22Rv1 (cell line): ENCODE results near the gene KIAA2012.

ENCODE experiments used
- H3K27ac ChIP-seq: fragments of 450-650 bp; 2 replicates; pipeline ENCODE4 v1.5.1; 2017
- CTCF ChIP-seq: fragments of 450-650 bp; IDR thresholded peaks from 2 replicates; pipeline ENCODE4 v1.5.1; 2017; ENCODE audit warnings: mild to moderate bottlenecking
- ZFX ChIP-seq: fragments of 450-650 bp; IDR thresholded peaks from 2 replicates; pipeline ENCODE4 v1.6.1; 2017; ENCODE audit warnings: antibody characterized with exemption, borderline replicate concordance

The KIAA2012 gene

DNA sequence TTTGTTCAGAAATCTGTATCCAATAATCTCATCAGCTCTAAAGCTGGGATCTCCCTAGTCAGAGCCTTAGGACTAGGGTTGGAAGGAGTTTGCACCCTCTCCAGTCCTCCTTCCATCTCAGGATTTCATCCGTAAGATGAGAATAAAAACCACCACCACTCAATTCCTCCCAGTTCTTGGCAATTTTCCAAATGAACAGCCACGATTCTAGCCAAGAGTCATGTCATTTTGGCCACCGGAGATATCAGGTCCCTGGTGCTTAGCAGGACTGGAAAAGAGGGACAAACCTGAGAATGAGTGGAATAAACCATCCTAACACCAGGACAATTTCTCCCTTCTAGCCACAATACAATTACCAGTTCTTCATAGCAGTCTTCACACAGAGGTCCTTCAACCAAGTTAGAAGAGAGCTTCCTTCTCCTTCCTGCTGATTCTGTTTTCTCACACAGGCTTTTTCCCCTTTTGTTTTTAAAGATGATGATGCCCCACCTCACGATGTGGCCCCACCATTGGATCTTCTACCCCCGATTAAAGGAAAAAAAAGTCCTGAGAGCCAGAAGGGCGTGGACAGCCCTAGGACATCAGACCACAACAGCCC lies 36.2 kb downstream of the KIAA2012 start:
- no peak overlapping the region for H3K27ac ChIP-seq

GRCh38 chr2:202109737-202110184 lies 36.7 kb downstream of the KIAA2012 start:
- H3K27ac ChIP-seq, result no peak overlapping the region
- TF ChIP-seq CTCF (no peak), ZFX (no peak)

More for the DNA sequence above, 36.2 kb downstream of the KIAA2012 start:
- no peak for TF ChIP-seq ZFX
- no peak for TF ChIP-seq CTCF

DNA sequence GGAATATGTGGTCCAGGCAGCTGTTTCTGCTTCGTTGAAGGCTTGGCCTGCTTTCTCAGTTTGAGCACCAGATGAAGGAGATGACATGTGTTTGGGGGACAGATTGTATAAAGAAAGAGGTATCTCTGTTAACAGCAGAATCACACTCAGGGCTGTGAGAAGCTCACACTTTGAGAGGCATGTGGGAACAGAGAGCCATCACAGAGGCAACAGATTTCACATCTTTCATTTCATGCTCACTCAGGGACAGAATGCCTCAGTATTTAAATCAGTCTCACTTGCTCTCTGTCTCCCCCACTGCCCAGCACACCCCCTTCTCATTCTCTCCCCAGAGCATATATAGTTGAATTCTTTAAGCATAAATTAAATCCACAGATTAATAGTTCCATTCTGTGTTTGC lies 37.4 kb downstream of the KIAA2012 start:
- no peak overlapping the region for H3K27ac ChIP-seq
- no peak for TF ChIP-seq CTCF
- no peak for TF ChIP-seq ZFX

DNA sequence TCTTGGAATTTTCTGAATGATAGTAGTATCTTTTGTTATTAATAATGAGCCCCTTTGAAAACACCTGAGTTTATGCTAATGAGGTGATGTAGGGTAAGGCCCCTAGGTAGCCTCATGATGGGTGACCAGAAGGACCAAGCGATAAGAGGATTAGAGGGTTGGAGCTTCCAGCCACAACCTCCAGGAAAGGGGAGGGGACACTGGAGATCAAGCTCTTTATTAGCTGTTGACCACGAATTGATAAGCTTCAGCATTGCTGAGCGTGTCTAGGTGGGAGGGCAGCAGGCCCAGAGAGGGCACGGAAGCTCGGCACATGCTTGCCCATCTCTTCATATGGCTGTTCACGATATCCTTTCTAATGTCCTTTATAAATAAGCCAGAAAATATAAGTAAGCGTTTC lies 39.0 kb downstream of the KIAA2012 start:
- no peak overlapping the region for H3K27ac ChIP-seq
- TF ChIP-seq ZFX (no peak), CTCF (no peak)

GRCh38 chr2:202113571-202114142 lies 40.6 kb downstream of the KIAA2012 start:
- TF ChIP-seq CTCF (no peak), ZFX (no peak)
- no peak overlapping the region for H3K27ac ChIP-seq

- TF ChIP-seq ZFX, result no peak
- TF ChIP-seq CTCF, result no peak
- H3K27ac ChIP-seq, result no peak overlapping the region
Observed at GRCh38 chr2:202114291-202114690, 41.2 kb downstream of the KIAA2012 start.

DNA sequence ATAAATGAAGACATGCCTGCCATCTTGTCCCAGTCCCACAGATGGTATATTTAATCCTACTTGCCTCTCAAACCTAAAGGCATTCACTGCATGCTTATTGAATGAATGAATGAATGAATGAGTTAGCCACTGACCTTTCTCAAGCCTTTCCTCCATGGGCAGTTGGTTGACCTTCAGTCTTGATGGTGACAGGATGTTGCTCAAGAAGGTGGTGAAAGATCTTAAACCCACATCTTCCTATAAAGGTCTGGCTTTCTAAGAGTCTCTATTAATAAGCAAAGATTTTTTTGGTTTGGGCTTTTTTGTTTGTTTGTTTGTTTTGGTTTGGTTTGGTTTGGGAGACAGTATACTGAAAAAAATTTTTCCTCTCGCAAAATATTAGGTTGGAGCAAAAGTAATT lies 41.7 kb downstream of the KIAA2012 start:
- no peak overlapping the region for H3K27ac ChIP-seq
- TF ChIP-seq ZFX, result no peak
- TF ChIP-seq CTCF, result no peak
